ENCODE measurements around the gene MANSC4.

MANSC4 gene

GRCh38 chr12:27785882-27786570 lies 6.0 kb upstream of the MANSC4 start:
- TF ChIP-seq CTCF (IDR thresholded peaks at IDR 0.05; ENCODE audit: extremely low read depth, missing control alignments) = no peak
- no peak for DNase-seq (ENCODE audit: low spot score)

- TF ChIP-seq CTCF (IDR thresholded peaks at IDR 0.05; ENCODE audit: extremely low read depth, missing control alignments) = no peak
Measured at GRCh38 chr12:27782481-27782880, 2.4 kb upstream of the MANSC4 start.

GRCh38 chr12:27781680-27782079 lies 1.6 kb upstream of the MANSC4 start:
- no peak for TF ChIP-seq CTCF (IDR thresholded peaks at IDR 0.05; ENCODE audit: extremely low read depth, missing control alignments)
- no peak for DNase-seq (ENCODE audit: low spot score)

More at GRCh38 chr12:27782481-27782880, 2.4 kb upstream of the MANSC4 start:
- DNase-seq (ENCODE audit: low spot score) = no peak

GRCh38 chr12:27780612-27781408 lies 774 bp upstream of the MANSC4 start:
- DNase-seq (ENCODE audit: low spot score) = no peak
- no peak for TF ChIP-seq CTCF (IDR thresholded peaks at IDR 0.05; ENCODE audit: extremely low read depth, missing control alignments)

- no peak for TF ChIP-seq CTCF (IDR thresholded peaks at IDR 0.05; ENCODE audit: extremely low read depth, missing control alignments)
- peak; percentile 57 for DNase-seq (ENCODE audit: low spot score)
Measured at GRCh38 chr12:27779416-27779919, 568 bp downstream of the MANSC4 start.

- DNase-seq (ENCODE audit: low spot score) = no peak
- no peak for TF ChIP-seq CTCF (IDR thresholded peaks at IDR 0.05; ENCODE audit: extremely low read depth, missing control alignments)
Measured at GRCh38 chr12:27778206-27778605, 1.8 kb downstream of the MANSC4 start.

- no peak for DNase-seq (ENCODE audit: low spot score)
- no peak for TF ChIP-seq CTCF (IDR thresholded peaks at IDR 0.05; ENCODE audit: extremely low read depth, missing control alignments)
Measured at GRCh38 chr12:27777141-27777540, 2.9 kb downstream of the MANSC4 start.

Measured in GM20000 (cell line).